IMR-90 (cell line): ENCODE results near the gene TMEM170B. TPM values are rescaled to one million over a fixed set of nuclear protein-coding genes. Genes with fewer than 3 reads are reported as not detected.

Source experiments
- ATAC-seq: fragments of 200-7000 bp; cut with Tn5 transposase; 2 replicates; pipeline ENCODE4 v1.9.1; 2020; ENCODE audit warnings: low read depth, mild to moderate bottlenecking, moderate library complexity
- BruUV-seq: library from RNA; stranded (reverse); fragments of 400-500 nt; replicated peaks from 2 replicates; lab custom pipeline; 2021; lab: Mats Ljungman, UMichigan
- CTCF ChIA-PET: fragments of 300-600 bp; formaldehyde crosslinking; extraction: SDS; loops from one replicate; lab custom pipeline; 2021; ENCODE audit warnings: antibody characterized with exemption; lab: Yijun Ruan, JAX
- POLR2A ChIA-PET: fragments of 300-600 bp; sonication (Branson Sonifier 250); formaldehyde crosslinking; loops from one replicate; lab custom pipeline; 2022; ENCODE audit warnings: antibody characterized with exemption; ENCODE audit not compliant: unreplicated experiment; lab: Charles Lee
- DNase-seq: peaks from one replicate; pipeline ENCODE4 v3.0.0; 2013
- H2AFZ ChIP-seq: replicated peaks from 2 replicates; pipeline ENCODE3; 2013; ENCODE audit warnings: low read length, mild to moderate bottlenecking; ENCODE audit not compliant: poor library complexity
- H2AK5ac ChIP-seq: 2 replicates; pipeline ENCODE4 v1.6.1; 2013; ENCODE audit warnings: low read depth, low read length, inconsistent platforms
- H2AK9ac ChIP-seq: replicated peaks from 2 replicates; pipeline ENCODE3; 2013; ENCODE audit warnings: mild to moderate bottlenecking, low read depth, low read length, moderate library complexity; ENCODE audit not compliant: poor library complexity
- H2BK120ac ChIP-seq: 2 replicates; pipeline ENCODE4 v1.6.1; 2013; ENCODE audit warnings: low read depth, low read length, inconsistent platforms
- H2BK15ac ChIP-seq: 3 replicates; pipeline ENCODE4 v1.6.1; 2013; ENCODE audit warnings: low read depth, low read length, inconsistent platforms
- H2BK20ac ChIP-seq: 2 replicates; pipeline ENCODE4 v1.6.1; 2013; ENCODE audit warnings: low read depth, mild to moderate bottlenecking, inconsistent platforms, low read length, moderate library complexity
- H2BK5ac ChIP-seq: 2 replicates; pipeline ENCODE4 v1.6.1; 2013; ENCODE audit warnings: mild to moderate bottlenecking, low read depth, low read length, inconsistent platforms; ENCODE audit not compliant: poor library complexity, severe bottlenecking
- H3K14ac ChIP-seq: replicated peaks from 2 replicates; pipeline ENCODE4 v1.6.1; 2013; ENCODE audit warnings: low read depth, low read length, inconsistent platforms
- H3K18ac ChIP-seq: 2 replicates; pipeline ENCODE4 v1.6.1; 2013; ENCODE audit warnings: low read depth, low read length, control low read depth
- H3K23ac ChIP-seq: 2 replicates; pipeline ENCODE4 v1.6.1; 2013; ENCODE audit warnings: low read depth, low read length, inconsistent platforms
- H3K27ac ChIP-seq: 2 replicates; pipeline ENCODE4 v1.5.1; 2013; ENCODE audit warnings: mild to moderate bottlenecking, control low read depth, low read length; ENCODE audit not compliant: insufficient read depth
- H3K27me3 ChIP-seq: 2 replicates; pipeline ENCODE4 v1.6.1; 2013; ENCODE audit warnings: low read length; ENCODE audit not compliant: control insufficient read depth, insufficient read depth
- H3K36me3 ChIP-seq: 2 replicates; pipeline ENCODE4 v1.6.1; 2013; ENCODE audit warnings: low read length, mixed read lengths; ENCODE audit not compliant: control insufficient read depth, insufficient read depth
- H3K4ac ChIP-seq: 2 replicates; pipeline ENCODE4 v1.6.1; 2013; ENCODE audit warnings: low read depth, low read length, inconsistent platforms
- H3K4me1 ChIP-seq: 2 replicates; pipeline ENCODE4 v1.6.1; 2013; ENCODE audit warnings: low read length, mixed read lengths; ENCODE audit not compliant: control insufficient read depth, insufficient read depth
- H3K4me2 ChIP-seq: 2 replicates; pipeline ENCODE4 v1.6.1; 2013; ENCODE audit warnings: low read depth, mild to moderate bottlenecking, control low read depth, low read length, moderate library complexity
- H3K4me3 ChIP-seq: 2 replicates; pipeline ENCODE4 v1.5.1; 2013; ENCODE audit warnings: low read depth, mild to moderate bottlenecking, control low read depth, low read length, moderate library complexity; ENCODE audit not compliant: insufficient read depth
- H3K56ac ChIP-seq: 2 replicates; pipeline ENCODE4 v1.6.1; 2013; ENCODE audit warnings: low read length, inconsistent platforms; ENCODE audit not compliant: insufficient read depth; ENCODE audit errors: extremely low read depth
- H3K79me1 ChIP-seq, 2 experiments: 2 replicates each; pipeline ENCODE4 v1.6.1; 2013; ENCODE audit warnings: low read length in 2 of 2, inconsistent platforms in 1 of 2, low read depth in 1 of 2
- H3K9ac ChIP-seq: 2 replicates; pipeline ENCODE4 v1.6.1; 2013; ENCODE audit warnings: low read depth, low read length, control low read depth
- H3K9me1 ChIP-seq: 2 replicates; pipeline ENCODE4 v1.6.1; 2013; ENCODE audit warnings: low read length, inconsistent platforms; ENCODE audit not compliant: insufficient read depth
- H3K9me3 ChIP-seq: 2 replicates; pipeline ENCODE4 v1.6.1; 2013; ENCODE audit warnings: low read length; ENCODE audit not compliant: control insufficient read depth, insufficient read depth
- H4K20me1 ChIP-seq: 2 replicates; pipeline ENCODE4 v1.6.1; 2013; ENCODE audit warnings: low read length, inconsistent platforms; ENCODE audit not compliant: insufficient read depth
- H4K5ac ChIP-seq: 2 replicates; pipeline ENCODE4 v1.6.1; 2013; ENCODE audit warnings: mild to moderate bottlenecking, low read depth, low read length, control low read depth
- H4K8ac ChIP-seq, 2 experiments: 2 replicates each; pipeline ENCODE4 v1.6.1; 2013; ENCODE audit warnings: low read depth in 2 of 2, low read length in 2 of 2, control low read depth in 1 of 2, inconsistent platforms in 1 of 2
- H4K91ac ChIP-seq: 2 replicates; pipeline ENCODE4 v1.6.1; 2013; ENCODE audit warnings: low read depth, low read length, inconsistent platforms; ENCODE audit not compliant: insufficient read depth
- FOS ChIP-seq: fragments of 150-350 bp; IDR thresholded peaks from 2 replicates; pipeline ENCODE4 v1.6.1; 2016; ENCODE audit warnings: low read depth, low read length
- SMC3 ChIP-seq: fragments of 150-350 bp; IDR thresholded peaks from 2 replicates; pipeline ENCODE4 v1.6.1; 2016; ENCODE audit warnings: low read depth, mild to moderate bottlenecking, antibody characterized with exemption, low read length, moderate library complexity
- WGBS, 2 experiments: methylation state at CpG; one replicate each; pipeline versions ENCODE4 v1.1.5 to v1.1.7; 2013; ENCODE audit warnings: missing lambda C conversion rate in 2 of 2; ENCODE audit not compliant: insufficient read length in 1 of 2; ENCODE audit errors: extremely low coverage in 2 of 2; 5-methylcytosine and 5-hydroxymethylcytosine counted together
- dilution Hi-C: fragments of 300-500 bp; cut with HindIII; formaldehyde crosslinking; loops from one replicate; pipeline ENCODE4 v1.14.3; 2018; ENCODE audit warnings: low sequenced_read_pairs; ENCODE audit not compliant: unreplicated experiment
- in situ Hi-C: fragments of 300-500 bp; cut with MboI; formaldehyde crosslinking; loops from 3 replicates; pipeline ENCODE4 v1.14.3; 2019; ENCODE audit warnings: low sequenced_read_pairs, inconsistent platforms, mixed read lengths
- intact Hi-C: fragments of 100-400 bp; cut with micrococcal nuclease; formaldehyde crosslinking; loops from 2 replicates; pipeline ENCODE4 v1.10.0; 2022
- polyA plus RNA-seq, 3 experiments: library from polyadenylated mRNA; depleted of rRNA; stranded (reverse); fragments of >200 nt; gene quantifications; 2 replicates each; pipeline ENCODE4 v1.2.3, GENCODE V29; 2012; ENCODE audit warnings: low replicate concordance in 1 of 3
- total RNA-seq: library from RNA; depleted of rRNA; stranded (reverse); fragments of >200 nt; gene quantifications from 2 replicates; pipeline ENCODE4 v1.2.3, GENCODE V29; 2012

TMEM170B gene
- total and polyA plus RNA-seq, 2 of the 4 experiments (the other 2 are of a cell fraction) = 0.10 to 0.18 TPM

- Histone ChIP-seq H4K5ac (no peak overlapping the region), H2AK9ac (peak overlapping the region; percentile 69), H3K4ac (no peak overlapping the region), H3K18ac (no peak overlapping the region), H2BK120ac (no peak overlapping the region), H2BK5ac (no peak overlapping the region), H3K27ac (no peak overlapping the region), H3K4me1 (peaks cover 3% of the 10 kb centered on the region; the same call in 1 of the 2 replicates), H3K9me1 (peaks cover 5% of the 10 kb centered on the region; the same call in 1 of the 2 replicates), H4K8ac (no peak overlapping the region), H4K91ac (no peak overlapping the region), H2AK5ac (no peak overlapping the region), H3K27me3 (no peaks in the 10 kb centered on the region), H3K56ac (no peak overlapping the region), H3K14ac (no peak overlapping the region), H3K79me1 (no peaks in the 10 kb centered on the region), H4K20me1 (no peaks in the 10 kb centered on the region), H3K4me3 (no peak overlapping the region), H3K4me2 (no peak overlapping the region), H2BK20ac (no peak overlapping the region), H3K9ac (no peak overlapping the region), H2AFZ (peak overlapping the region; percentile 8), H2BK15ac (no peak overlapping the region), H3K9me3 (no peaks in the 10 kb centered on the region), H3K36me3 (no peaks in the 10 kb centered on the region), H3K23ac (no peak overlapping the region)
- no TSS peak for BruUV-seq
- ChIA-PET CTCF (interaction anchor here (0.8 kb wide), 1 partner anchor 10 kb away, joined by 3 read pairs; no protein-coding TSS in a partner anchor), POLR2A (no interaction called here)
- intact Hi-C loops (no loop called here), in situ Hi-C loops (loop anchor here (25.0 kb wide), 1 partner anchor 663 kb away; the partner anchor contains the start of gene MAK), dilution Hi-C loops (no loop called here)
- TF ChIP-seq FOS (no peak), SMC3 (no peak)
- ATAC-seq = peak; percentile 6; the same call in 1 of the 2 replicates
- DNase-seq = peak; percentile 65
- WGBS, 2 experiments = no CpG with 5 or more reads among the region's 2 CpGs
Measured at GRCh38 chr6:11500008-11500407, 37.5 kb upstream of the TMEM170B start.
